ENCODE results near the gene DLGAP1.

DNA sequence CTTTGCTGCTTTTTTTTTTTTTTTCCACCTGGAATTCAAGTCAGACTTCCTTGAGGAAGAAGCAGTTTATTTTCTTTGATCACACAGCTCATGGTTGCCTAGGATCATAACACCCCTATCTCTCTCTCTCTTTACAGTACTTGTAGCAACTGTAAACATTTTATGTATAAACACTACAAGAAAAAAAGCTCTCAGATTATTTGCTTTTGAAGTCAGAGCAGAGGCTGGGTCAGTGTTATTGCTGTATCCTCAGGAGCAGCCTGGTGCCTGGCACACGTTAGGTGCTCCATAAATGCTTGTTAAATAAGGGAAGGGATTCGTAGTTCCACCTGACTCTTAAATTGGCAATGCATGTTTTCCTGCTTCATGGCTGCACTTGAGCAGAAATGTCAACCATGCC is 783.9 kb downstream of the DLGAP1 start:
- TF ChIP-seq, protein P1, sequence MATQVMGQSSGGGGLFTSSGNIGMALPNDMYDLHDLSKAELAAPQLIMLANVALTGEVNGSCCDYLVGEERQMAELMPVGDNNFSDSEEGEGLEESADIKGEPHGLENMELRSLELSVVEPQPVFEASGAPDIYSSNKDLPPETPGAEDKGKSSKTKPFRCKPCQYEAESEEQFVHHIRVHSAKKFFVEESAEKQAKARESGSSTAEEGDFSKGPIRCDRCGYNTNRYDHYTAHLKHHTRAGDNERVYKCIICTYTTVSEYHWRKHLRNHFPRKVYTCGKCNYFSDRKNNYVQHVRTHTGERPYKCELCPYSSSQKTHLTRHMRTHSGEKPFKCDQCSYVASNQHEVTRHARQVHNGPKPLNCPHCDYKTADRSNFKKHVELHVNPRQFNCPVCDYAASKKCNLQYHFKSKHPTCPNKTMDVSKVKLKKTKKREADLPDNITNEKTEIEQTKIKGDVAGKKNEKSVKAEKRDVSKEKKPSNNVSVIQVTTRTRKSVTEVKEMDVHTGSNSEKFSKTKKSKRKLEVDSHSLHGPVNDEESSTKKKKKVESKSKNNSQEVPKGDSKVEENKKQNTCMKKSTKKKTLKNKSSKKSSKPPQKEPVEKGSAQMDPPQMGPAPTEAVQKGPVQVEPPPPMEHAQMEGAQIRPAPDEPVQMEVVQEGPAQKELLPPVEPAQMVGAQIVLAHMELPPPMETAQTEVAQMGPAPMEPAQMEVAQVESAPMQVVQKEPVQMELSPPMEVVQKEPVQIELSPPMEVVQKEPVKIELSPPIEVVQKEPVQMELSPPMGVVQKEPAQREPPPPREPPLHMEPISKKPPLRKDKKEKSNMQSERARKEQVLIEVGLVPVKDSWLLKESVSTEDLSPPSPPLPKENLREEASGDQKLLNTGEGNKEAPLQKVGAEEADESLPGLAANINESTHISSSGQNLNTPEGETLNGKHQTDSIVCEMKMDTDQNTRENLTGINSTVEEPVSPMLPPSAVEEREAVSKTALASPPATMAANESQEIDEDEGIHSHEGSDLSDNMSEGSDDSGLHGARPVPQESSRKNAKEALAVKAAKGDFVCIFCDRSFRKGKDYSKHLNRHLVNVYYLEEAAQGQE (IDR thresholded peaks at IDR 0.05) = no peak
- no peak for TF ChIP-seq FOXA1 (IDR thresholded peaks at IDR 0.05)
- TF ChIP-seq, protein P2, sequence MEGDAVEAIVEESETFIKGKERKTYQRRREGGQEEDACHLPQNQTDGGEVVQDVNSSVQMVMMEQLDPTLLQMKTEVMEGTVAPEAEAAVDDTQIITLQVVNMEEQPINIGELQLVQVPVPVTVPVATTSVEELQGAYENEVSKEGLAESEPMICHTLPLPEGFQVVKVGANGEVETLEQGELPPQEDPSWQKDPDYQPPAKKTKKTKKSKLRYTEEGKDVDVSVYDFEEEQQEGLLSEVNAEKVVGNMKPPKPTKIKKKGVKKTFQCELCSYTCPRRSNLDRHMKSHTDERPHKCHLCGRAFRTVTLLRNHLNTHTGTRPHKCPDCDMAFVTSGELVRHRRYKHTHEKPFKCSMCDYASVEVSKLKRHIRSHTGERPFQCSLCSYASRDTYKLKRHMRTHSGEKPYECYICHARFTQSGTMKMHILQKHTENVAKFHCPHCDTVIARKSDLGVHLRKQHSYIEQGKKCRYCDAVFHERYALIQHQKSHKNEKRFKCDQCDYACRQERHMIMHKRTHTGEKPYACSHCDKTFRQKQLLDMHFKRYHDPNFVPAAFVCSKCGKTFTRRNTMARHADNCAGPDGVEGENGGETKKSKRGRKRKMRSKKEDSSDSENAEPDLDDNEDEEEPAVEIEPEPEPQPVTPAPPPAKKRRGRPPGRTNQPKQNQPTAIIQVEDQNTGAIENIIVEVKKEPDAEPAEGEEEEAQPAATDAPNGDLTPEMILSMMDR (IDR thresholded peaks at IDR 0.05; ENCODE audit: low read depth, low read length, missing input control) = no peak
- TF ChIP-seq HNF4G (IDR thresholded peaks at IDR 0.05) = no peak
- no peak for TF ChIP-seq EGR1 (IDR thresholded peaks at IDR 0.05; ENCODE audit: low read depth in 2 of 2)
- TF ChIP-seq RXRA (IDR thresholded peaks at IDR 0.05) = no peak

Data from liver (tissue), 3 donors.